Adrenal gland (tissue), 5 donors: ENCODE results near the gene SAMD1.

Source experiments
- POLR2A ChIP-seq, 2 donors: fragments of 450-650 bp; IDR thresholded peaks; one replicate each; pipeline ENCODE4 v1.6.1; 2017; ENCODE audit warnings: antibody characterized with exemption in 2 of 2, mild to moderate bottlenecking in 2 of 2, moderate library complexity in 1 of 2
- TF ChIP-seq, protein P1 (sequence below), 6 experiments: fragments of 450-650 bp in 4 of 6; fragments of 200-600 bp in 2 of 6; sonication (generic) in 1 of 6; IDR thresholded peaks; 1 replicate in 5 of 6; 2 replicates in 1 of 6; pipeline versions ENCODE4 v1.5.1 to v1.8.0; 2016 to 2021; ENCODE audit warnings: antibody characterized with exemption in 6 of 6, mild to moderate bottlenecking in 2 of 6, moderate library complexity in 1 of 6
- donor health status: DM: no; HTN: no; CAD: no.

- TF ChIP-seq, protein P1, sequence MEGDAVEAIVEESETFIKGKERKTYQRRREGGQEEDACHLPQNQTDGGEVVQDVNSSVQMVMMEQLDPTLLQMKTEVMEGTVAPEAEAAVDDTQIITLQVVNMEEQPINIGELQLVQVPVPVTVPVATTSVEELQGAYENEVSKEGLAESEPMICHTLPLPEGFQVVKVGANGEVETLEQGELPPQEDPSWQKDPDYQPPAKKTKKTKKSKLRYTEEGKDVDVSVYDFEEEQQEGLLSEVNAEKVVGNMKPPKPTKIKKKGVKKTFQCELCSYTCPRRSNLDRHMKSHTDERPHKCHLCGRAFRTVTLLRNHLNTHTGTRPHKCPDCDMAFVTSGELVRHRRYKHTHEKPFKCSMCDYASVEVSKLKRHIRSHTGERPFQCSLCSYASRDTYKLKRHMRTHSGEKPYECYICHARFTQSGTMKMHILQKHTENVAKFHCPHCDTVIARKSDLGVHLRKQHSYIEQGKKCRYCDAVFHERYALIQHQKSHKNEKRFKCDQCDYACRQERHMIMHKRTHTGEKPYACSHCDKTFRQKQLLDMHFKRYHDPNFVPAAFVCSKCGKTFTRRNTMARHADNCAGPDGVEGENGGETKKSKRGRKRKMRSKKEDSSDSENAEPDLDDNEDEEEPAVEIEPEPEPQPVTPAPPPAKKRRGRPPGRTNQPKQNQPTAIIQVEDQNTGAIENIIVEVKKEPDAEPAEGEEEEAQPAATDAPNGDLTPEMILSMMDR (IDR thresholded peaks at IDR 0.05): no peak
- TF ChIP-seq POLR2A (IDR thresholded peaks at IDR 0.05): no peak
Measured at GRCh38 chr19:14073925-14074838, 16.4 kb downstream of the SAMD1 start.
